Measurements from ENCODE around the gene TMEM187. TPM values are rescaled to one million over a fixed set of nuclear protein-coding genes. Genes with fewer than 3 reads are reported as not detected.

Gene TMEM187
- total and polyA plus RNA-seq, 4 donors, result 1.8 to 11.4 (median 5.9) TPM

DNA sequence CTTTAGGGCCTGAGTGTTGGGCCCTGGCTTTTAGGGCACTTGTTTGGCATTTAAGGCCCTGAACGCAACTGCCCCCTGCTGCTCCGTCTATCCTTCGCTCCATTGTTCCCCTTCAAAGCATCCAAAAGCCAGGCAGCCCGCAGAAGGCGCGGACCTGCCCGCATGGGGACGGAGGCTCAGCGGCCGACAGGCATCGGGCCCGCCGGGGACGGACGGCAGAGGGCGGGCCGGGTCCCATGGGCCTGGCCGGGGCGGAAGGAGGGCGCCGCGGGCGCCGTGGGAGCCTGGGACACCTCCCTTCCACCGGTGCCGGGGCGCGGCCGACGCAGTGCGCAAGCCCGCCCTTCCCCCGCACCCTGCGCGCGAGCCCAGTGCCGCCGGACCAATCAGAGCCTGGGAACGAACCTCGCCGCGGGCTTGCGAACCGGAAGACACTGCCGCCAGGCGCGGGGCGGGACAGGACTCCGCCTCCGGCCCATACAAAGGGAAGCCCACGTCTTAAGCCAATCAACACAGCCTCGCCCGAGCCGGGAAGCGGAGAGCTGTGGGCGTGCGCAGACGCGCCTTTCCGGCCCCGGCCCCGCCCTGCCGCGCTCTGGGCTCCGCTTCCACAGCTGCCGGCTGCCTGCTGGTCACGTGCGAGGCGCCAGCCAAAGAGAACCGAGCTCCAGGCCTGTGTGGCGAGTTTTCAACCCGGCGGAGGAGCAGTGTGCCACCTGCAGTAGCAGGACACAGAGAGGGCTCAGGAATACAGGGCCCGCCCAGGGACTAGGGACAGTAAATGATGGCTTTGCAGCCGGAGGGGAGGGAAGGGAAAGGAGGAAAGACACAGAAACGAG lies 44.4 kb upstream of the TMEM187 start:
- WGBS, 2 donors, result 0 to 12% methylated on average over 37 to 76 of the region's 76 CpGs
- ATAC-seq (ENCODE audit: insufficient read depth, low FRiP score) (peak; percentile 88), DNase-seq (peak; percentile 96 to 99 (median 98))
- H3K4me3 ChIP-seq, result peak overlapping the region; percentile 49
- peaks cover 0 to 3% (median 0%) of the 10 kb centered on the region in 4 donors for H3K9me3 ChIP-seq (ENCODE audit: control insufficient read depth in 4 of 4, insufficient read depth in 3 of 4, low read length in 3 of 4)
- H3K27ac ChIP-seq (ENCODE audit: low read depth in 1 of 2, low read length in 1 of 2), result peak overlapping the region; percentile 95 to 96
- TF ChIP-seq, protein P1, sequence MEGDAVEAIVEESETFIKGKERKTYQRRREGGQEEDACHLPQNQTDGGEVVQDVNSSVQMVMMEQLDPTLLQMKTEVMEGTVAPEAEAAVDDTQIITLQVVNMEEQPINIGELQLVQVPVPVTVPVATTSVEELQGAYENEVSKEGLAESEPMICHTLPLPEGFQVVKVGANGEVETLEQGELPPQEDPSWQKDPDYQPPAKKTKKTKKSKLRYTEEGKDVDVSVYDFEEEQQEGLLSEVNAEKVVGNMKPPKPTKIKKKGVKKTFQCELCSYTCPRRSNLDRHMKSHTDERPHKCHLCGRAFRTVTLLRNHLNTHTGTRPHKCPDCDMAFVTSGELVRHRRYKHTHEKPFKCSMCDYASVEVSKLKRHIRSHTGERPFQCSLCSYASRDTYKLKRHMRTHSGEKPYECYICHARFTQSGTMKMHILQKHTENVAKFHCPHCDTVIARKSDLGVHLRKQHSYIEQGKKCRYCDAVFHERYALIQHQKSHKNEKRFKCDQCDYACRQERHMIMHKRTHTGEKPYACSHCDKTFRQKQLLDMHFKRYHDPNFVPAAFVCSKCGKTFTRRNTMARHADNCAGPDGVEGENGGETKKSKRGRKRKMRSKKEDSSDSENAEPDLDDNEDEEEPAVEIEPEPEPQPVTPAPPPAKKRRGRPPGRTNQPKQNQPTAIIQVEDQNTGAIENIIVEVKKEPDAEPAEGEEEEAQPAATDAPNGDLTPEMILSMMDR (IDR thresholded peaks at IDR 0.05; ENCODE audit: control extremely low read depth, extremely low read depth), result no peak
- H3K36me3 ChIP-seq (ENCODE audit: control insufficient read depth in 4 of 4, insufficient read depth in 4 of 4, low read length in 4 of 4), result peaks cover 0 to 11% (median 4%) of the 10 kb centered on the region in 4 donors
- H3K9ac ChIP-seq (ENCODE audit: insufficient read depth in 1 of 2, low read length in 2 of 2), result peak overlapping the region; percentile 37 to 82
- H3K27me3 ChIP-seq (ENCODE audit: control insufficient read depth in 3 of 3, insufficient read depth in 3 of 3, low read length in 2 of 3), result no peaks in the 10 kb centered on the region
- H3K4me1 ChIP-seq (ENCODE audit: control insufficient read depth in 5 of 5, insufficient read depth in 5 of 5, low read length in 5 of 5), result peaks cover 0 to 29% (median 6%) of the 10 kb centered on the region in 5 donors

- peaks cover 0 to 11% (median 4%) of the 10 kb centered on the region in 4 donors for H3K36me3 ChIP-seq (ENCODE audit: control insufficient read depth in 4 of 4, insufficient read depth in 4 of 4, low read length in 4 of 4)
- DNase-seq, result no peak
- TF ChIP-seq, protein P1 (IDR thresholded peaks at IDR 0.05; ENCODE audit: control extremely low read depth, extremely low read depth), result no peak
- H3K9me3 ChIP-seq (ENCODE audit: control insufficient read depth in 4 of 4, insufficient read depth in 3 of 4, low read length in 3 of 4), result peaks cover 0 to 3% (median 0%) of the 10 kb centered on the region in 4 donors
- no peak overlapping the region for H3K27ac ChIP-seq (ENCODE audit: low read depth in 1 of 2, low read length in 1 of 2)
- peaks cover 0 to 32% (median 4%) of the 10 kb centered on the region in 5 donors for H3K4me1 ChIP-seq (ENCODE audit: control insufficient read depth in 5 of 5, insufficient read depth in 5 of 5, low read length in 5 of 5)
- H3K9ac ChIP-seq (ENCODE audit: insufficient read depth in 1 of 2, low read length in 2 of 2), result no peak overlapping the region
- WGBS, 2 donors, result 25 to 49% methylated on average over 8 to 9 of the region's 9 CpGs
- no peak for ATAC-seq (ENCODE audit: insufficient read depth, low FRiP score)
- no peaks in the 10 kb centered on the region for H3K27me3 ChIP-seq (ENCODE audit: control insufficient read depth in 3 of 3, insufficient read depth in 3 of 3, low read length in 2 of 3)
- no peak overlapping the region for H3K4me3 ChIP-seq
Measured at GRCh38 chrX:153928846-153929245, 43.7 kb upstream of the TMEM187 start.

DNA sequence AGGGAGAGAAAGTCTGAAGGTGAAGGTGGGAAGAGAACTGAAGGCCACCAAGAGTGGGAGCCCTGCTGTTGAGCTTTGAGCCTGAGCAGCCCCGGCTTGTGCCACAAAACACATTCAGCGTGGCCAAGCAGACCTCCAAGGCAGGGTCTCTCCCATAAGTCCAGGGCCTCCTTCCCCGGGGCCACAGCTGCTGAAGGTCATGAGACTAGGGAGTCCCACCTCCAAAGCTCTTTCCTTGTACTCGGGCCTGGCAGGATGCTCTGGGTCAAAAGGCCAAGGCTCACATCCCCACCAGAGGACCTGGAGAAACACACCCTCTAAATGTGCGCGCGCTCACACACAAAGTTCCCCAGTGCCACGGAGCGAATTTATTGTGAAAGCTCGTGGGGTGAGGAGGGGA lies 43.0 kb upstream of the TMEM187 start:
- Histone ChIP-seq H3K27me3 (ENCODE audit: control insufficient read depth in 3 of 3, insufficient read depth in 3 of 3, low read length in 2 of 3) (no peaks in the 10 kb centered on the region), H3K9ac (ENCODE audit: insufficient read depth in 1 of 2, low read length in 2 of 2) (no peak overlapping the region), H3K4me1 (ENCODE audit: control insufficient read depth in 5 of 5, insufficient read depth in 5 of 5, low read length in 5 of 5) (peaks cover 0 to 30% (median 4%) of the 10 kb centered on the region in 5 donors), H3K27ac (ENCODE audit: low read depth in 1 of 2, low read length in 1 of 2) (peak overlapping the region in 1 of 2 donors; percentile 3), H3K9me3 (ENCODE audit: control insufficient read depth in 4 of 4, insufficient read depth in 3 of 4, low read length in 3 of 4) (peaks cover 0 to 3% (median 0%) of the 10 kb centered on the region in 4 donors), H3K36me3 (ENCODE audit: control insufficient read depth in 4 of 4, insufficient read depth in 4 of 4, low read length in 4 of 4) (peaks cover 0 to 11% (median 4%) of the 10 kb centered on the region in 4 donors), H3K4me3 (no peak overlapping the region)
- TF ChIP-seq, protein P1 (IDR thresholded peaks at IDR 0.05; ENCODE audit: control extremely low read depth, extremely low read depth), result no peak
- DNase-seq (no peak), ATAC-seq (ENCODE audit: insufficient read depth, low FRiP score) (no peak)
- WGBS, 2 donors, result 64 to 77% methylated on average over 10 of the region's 10 CpGs

All from lung (tissue), 12 donors.